ENCODE measurements around the gene RAB10.
"Not testable (repeated sequence)": the region's sequence is repeated elsewhere in the genome, so short reads cannot be mapped to it uniquely, and the experiment has no call there.

The RAB10 gene

DNA sequence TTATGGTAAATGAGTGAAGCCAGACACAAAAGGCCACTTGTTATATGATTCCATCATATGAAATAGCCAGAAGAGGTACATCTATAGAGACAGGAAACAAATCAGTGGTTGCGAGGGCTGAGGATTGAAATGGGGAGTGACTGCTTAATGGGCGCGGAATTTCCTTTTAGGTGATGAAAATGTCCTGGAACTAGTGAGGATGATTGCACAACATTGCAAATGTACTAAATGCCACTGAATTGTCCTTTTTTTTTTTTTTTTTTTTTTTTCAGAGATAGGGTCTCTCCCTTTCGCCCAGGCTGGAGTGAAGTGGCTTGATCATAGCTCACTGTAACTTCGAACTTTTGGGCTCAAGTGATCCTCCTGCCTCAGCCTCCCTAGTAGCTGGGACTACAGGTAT, 123.7 kb downstream of the RAB10 start:
- no peak for DNase-seq (ENCODE audit: low read depth in 2 of 2)

DNA sequence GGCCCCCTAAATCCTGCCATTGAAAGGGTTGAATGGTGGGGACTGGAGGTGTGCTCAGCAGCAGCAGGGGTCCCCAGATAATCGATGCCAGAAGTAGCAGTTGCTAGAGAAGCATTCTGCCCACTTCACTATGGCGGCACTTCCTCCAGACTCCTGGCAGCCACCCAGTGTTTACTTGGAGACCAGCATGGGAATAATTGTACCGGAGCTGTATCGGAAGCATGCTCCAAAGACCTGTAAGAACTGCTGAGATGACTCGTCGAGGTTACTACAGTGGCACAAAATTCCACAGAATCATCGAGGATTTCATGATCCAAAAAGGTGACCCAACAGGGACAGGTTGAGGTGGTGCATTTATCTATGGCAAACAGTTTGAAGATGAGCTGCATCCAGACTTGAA, 128.0 kb downstream of the RAB10 start:
- no peak for DNase-seq (ENCODE audit: low read depth in 2 of 2)

DNA sequence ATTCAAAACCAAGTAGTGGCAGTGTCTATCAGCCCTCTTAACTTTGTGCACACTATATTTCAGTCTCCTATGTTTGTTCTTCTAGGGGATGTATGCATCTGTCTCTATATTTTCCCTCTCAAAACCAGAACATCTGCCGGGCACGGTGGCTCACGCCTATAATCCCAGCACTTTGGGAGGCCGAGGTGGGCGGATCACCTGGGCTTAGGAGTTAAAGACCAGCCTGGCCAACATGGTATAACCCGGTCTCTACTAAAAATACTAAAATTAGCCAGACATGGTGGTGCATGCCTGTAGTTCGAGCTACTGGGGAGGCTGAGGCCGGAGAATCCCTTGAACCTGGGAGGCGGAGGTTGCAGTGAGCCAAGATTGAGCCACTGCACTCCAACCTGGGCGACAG, 129.1 kb downstream of the RAB10 start:
- no peak for DNase-seq (ENCODE audit: low read depth in 2 of 2)

DNA sequence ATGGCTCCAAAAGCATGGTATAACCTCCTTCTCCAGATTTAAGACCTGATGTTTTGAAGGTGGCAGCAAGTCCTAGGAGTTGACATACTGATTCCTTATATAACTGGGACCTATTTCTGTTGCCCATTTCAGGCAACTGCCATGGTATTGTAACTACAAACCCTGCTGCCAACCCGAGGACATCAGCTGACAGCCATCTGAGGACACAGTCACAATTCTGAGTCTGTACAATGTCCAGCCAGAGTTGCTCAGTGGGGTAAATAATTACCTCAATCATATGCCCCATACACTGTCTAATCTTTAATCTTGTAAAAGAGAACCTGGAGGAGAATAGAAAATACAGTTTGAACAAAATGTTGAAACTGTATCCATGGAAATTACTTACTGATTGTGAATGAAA, 130.3 kb downstream of the RAB10 start:
- no peak for DNase-seq (ENCODE audit: low read depth in 2 of 2)

DNA sequence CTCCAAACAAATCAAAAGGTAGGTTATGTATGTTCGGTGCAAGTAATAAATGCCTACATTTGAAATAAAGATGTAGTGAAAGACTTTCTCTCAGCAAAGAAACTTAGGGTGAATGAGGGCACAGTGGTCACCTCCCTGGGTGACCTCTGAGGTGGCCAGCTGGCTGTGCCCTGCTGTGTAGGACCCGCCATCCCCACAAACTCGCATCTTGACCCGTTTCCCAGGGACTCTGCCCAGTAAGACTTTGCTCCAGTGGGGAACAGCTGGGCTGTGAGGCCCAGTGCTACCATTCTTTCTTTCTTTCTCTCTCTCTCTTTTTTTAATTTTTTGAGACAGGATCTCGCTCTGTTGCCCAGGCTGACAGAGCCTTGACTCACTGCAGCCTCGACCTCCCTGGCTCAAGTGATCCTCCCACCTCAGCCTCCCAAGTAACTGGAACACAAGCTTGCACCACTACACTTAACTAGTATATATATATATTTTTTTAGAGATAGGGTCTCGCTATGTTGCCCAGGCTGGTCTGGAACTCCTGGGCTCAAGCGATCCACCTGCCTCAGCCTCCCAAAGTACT, 130.8 kb downstream of the RAB10 start:
- DNase-seq (ENCODE audit: low read depth in 2 of 2), result no peak

DNA sequence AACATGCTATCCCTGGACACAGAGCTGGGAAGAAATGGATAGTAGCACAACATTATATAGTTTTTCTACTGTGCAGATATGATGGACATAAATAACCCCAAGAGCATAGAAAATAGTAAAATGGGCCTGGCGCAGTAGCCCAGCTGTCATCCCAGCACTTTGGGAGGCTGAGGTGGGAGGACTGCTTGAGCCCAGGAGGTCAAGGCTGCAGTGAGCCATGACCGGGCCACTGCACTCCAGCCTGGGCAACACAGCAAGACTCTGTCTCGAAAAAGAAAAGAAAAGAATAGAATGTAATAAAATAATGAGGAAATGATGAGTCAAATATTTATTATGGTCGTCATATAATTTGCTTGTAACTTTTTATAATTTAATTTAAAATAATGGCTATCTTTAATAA, 131.5 kb downstream of the RAB10 start:
- DNase-seq (ENCODE audit: low read depth in 2 of 2), result no peak

DNA sequence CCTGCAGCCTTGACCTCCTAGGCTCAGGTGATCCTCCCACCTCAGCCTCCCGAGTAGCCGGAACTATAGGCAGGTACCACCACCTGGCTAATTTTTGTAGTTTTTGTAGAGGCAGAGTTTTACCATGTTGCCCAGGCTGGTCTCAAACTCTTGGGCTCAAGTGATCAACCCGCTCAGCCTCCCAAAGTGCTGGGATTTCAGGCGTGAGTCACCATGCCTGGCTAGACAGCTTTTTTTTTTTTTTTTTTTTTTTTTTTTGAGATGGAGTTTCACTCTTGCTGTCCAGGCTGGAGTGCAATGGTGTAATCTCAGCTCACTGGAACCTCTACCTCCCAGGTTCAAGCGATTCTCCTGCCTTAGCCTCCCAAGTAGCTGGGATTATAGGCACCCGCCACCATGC, 132.7 kb downstream of the RAB10 start:
- DNase-seq (ENCODE audit: low read depth in 2 of 2), result not testable (repeated sequence)

DNA sequence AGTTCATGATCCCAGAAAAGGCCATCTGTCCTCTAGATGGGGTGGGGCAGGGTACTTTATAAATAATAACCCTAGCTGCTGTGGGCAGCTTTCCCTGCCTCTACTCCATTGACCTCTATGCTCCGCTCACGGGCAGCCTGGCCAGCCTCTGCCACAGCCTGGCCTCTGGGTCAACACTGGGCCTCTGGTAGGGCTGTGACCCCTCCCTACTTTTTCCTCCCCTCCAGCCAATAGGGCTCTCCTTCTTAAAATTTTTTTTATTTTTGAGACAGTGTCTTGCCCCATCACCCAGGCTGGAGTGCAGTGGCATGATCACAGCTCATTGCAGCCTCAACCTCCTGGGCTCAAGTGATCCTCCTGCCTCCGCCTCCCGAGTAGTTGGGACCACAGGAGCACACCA, 134.9 kb downstream of the RAB10 start:
- no peak for DNase-seq (ENCODE audit: low read depth in 2 of 2)

DNA sequence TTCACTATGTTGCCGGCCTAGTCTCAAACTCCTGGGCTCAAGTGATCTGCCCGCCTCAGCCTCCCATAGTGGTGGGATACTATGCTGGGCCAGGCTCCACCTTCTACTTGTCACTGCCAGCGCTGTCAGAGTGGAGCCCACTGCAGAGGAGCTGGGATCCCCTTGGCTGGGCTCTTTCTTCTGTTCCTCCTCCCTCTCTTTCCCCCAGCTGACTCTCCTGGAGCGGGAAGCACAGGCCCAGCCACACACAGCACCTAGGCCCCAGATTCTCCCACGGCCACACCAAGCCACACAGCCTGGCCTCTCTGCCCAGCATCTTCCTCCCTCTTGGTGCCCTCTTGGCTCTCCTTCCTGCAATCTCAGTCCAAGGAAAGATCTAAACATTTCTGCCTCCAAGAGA, 135.3 kb downstream of the RAB10 start:
- no peak for DNase-seq (ENCODE audit: low read depth in 2 of 2)

DNA sequence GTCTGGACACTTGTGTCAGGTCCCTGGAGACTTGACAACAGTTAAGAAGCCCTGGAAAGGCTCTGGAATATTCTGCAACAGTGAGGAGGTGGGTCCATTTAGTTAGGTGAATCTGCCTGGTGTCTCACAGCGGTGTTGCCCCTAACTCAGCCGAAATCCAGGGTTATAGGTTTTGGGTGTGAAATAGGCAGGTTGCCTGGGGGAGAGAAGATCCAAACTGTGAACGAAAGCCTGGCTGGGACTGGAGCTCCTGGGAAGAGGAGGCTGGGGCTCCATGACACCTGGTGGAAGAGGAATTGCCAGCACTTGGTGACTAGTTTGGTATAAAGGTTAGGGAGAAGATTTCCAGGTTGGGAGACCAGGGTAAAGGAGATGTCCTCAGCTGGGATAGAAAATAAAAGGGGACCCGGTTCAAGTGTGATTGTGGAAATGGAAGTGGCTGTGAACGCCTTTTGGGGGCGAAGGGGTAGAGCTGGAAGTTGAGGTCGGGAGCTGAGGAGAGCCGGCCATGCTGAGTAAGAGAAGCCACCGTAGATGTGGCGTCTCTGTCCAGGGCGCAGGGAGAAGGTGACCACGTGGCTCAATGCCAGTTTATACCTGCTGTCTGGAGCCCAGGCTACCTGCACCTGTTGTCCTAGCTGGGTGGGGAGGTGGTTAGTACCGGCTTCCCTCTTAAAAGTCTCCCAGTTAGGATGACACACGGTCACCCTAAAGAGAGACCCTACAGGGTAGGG, 136.0 kb downstream of the RAB10 start:
- DNase-seq (ENCODE audit: low read depth in 2 of 2), result no peak

DNA sequence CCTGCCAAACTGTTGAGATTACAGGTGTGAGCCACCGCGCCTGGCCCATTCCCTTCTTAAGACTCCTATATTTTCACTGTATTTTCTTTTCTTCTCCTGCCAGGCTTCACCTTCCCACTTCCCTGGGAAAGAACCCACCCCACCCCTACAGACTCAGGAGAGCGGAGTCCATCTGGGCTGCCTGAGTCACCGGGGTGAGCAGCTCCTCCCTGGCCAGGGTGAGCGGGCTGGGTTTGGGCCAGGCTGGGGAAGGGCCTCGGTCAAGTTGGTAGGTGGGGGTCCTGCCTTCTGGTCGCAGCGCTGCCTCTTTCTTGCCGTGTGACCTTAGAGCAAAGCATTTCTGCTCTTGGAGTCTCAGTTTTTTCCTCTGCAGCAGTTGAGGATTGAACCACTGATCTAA, 136.9 kb downstream of the RAB10 start:
- no peak for DNase-seq (ENCODE audit: low read depth in 2 of 2)

DNA sequence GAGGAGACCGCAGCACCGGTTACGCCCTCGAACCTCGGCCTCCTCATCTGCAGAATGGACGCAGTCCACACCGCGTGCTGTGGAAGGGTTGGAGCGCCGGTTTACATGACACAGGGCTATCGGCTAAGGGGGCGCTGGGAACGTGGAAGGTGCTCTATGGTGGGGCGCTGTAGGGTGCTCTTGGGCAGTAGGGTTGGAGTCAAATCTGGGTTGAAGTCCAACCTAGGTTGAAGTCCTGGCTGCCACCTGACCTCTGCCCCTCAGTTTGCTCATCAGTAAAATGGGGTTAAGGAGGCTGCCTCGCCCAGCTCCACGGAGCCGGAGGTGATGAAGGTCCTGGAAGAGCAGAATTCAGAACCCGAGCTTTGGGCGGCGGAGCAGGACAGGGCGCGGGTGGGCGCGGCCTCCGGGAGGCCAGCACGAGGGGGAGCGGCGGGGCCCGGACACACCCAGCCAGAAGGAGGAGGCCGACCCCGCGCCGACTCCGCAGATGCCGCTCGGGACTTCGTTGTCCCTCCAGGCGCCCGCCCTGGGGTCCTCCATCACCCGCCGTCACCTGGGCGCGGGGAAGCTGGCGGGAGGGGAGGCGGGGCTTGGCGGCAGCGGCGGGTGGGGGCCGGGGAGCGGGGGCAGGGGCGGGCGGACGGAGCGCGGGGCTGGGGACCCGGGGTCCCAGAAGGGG, 138.4 kb downstream of the RAB10 start:
- DNase-seq (ENCODE audit: low read depth in 2 of 2), result no peak

DNA sequence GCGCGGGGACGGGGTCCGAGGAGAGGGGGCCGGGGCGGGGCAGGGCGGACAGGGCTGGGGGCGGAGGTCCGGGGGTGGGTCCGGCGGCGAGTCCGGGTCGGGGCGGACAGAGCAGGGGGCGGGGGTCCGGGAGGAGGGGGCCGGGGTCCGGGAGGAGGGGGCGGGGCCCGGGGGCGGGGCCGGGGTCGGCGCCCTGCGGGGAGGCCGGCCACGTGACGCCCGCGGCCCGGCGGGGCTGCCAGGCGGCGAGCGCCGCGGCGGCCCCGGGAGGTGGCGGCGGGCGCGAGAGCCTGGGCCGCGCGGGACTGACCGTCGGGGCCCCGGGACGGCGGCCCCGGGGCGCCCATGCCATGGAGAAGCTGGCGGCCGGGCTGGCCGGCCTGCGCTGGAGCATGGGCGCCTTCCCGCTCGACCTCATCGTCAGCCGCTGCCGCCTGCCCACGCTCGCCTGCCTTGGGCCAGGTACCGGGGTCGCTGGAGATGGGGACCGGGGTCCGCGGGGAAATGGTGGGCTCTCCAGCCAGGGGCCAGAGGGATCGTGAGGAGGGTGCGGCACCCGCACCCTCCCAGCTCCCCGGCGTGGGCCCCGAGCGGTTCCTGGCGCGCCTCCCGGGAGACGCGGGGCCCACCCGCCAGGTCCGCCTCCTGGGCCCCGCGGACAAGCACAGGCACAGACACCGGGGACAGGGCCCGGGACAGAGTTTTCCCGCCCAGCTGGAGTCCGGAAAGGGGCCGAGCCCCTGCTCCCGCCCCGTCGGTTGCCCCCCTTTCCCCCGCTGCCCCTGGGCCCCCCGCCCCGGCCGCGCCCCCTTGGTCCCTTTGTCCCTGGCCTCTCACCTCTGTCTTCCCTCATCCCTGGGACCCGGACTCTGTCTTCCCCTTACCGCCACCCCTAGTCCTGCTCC, 139.2 kb downstream of the RAB10 start, which contains the start of gene GAREM2:
Gene GAREM2 (plus strand): TSS at position 218 of the 905 bp plus-strand sequence. CDS start 133 bp downstream, at position 351.
- DNase-seq (ENCODE audit: low read depth in 2 of 2), result no peak

DNA sequence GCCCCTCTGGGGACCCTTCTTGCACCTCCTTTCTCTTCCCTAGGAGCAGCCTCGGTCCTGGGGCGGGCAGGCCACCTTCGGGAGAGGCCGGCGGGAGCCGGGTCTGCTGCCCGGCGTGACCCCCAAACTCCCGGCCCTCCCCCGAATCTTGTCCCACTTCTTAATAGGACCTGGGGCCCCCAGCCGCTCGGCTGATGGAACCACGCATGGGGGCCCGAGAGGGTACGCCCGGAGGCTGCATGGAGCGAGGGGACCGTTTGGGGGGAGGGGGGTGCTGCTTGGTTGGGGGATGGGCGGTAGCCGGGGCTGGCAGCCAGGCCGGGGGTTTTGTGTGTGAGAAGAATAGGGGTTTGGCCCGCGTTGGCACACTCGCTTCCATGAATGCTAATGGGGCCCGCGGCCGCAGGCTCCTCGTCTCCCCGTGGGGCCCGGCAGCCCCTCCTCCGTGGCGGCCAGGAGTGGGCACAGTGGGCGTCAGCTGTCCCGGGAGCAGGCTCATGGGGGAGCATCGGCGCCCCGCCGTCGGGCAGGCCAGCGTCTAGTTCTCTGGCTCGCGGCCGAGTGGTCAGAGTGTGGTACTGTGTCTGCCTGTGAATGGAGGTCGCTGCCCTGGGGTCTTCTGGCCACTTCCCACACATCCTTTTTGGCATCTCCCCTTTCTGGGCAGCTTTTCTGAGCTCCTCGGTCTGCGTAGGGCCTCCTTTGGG, 140.0 kb downstream of the RAB10 start:
- DNase-seq (ENCODE audit: low read depth in 2 of 2), result no peak

DNA sequence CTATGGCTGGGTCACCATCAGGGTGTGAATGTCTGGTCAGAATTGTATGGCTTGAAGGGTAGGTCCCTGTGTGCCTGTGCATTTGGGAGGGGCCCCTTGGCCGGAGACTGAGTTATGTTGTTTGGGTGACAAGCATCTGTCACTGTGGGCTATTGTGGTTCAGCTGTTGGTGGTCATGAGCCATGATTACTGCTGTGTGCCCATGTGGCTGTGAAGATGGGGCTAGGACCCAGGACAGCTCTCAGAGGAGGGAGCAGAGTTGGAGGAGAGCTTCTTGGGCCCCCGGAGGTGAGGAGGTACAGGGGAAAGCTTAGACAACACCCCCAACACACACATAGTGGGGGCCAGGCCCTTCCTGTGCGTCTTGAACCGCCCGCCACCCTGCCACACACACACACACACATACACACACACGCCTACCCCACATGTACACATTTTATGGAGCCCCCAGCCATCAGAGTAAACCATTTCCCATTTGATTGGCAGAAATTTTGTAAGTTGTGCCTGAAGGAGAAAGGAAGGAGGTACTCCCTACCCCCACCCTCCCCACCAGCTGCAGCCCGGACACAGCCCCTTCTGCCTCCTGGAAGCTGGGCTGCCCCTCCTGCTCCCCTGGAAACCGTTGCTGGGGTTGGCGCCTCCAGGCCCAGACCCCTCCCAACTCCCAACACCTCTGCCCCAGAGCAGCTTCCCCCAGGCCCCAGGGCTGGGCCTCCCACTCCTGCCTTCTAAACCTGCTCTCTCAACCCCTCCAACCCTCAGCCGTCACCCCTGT, 141.0 kb downstream of the RAB10 start:
- DNase-seq (ENCODE audit: low read depth in 2 of 2), result no peak

DNA sequence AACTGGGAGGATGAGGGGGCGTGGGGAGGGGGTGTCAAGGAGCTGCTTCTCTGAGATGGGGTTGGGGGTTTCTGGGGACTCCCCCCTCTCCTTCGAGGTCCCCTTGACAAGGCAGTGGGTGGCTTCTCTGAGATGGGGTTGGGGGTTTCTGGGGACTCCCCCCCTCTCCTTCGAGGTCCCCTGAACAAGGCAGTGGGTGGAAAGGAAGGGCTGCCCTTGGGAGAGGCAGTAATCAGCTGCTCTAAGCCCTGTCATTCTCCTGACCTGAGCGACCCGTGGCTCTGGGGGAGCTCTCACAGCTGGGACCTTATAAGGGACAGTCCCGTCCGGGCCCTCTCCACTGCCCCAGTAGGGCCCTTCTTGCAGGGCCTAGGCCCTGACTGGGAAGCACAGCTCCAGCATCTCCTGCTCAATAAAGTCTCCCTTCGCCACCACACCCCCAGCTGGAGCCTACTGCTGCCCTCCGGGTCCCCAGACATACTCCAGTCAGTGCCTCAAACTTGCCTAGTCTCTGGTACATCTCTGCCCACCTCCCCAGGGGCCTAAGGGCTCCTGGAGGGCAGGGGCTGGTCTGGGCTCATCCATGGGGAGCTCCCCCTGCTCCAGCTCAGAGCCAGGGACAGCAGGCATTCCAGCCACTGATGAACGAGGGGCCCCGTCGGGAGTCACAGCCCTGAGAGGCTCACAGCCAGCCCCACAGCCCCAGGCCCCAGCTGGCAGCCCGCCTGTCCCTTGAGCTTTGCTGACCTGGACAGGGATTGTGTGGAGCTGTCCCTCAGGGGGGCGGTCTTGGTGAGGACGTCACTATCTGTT, 141.8 kb downstream of the RAB10 start:
- DNase-seq (ENCODE audit: low read depth in 2 of 2), result no peak

DNA sequence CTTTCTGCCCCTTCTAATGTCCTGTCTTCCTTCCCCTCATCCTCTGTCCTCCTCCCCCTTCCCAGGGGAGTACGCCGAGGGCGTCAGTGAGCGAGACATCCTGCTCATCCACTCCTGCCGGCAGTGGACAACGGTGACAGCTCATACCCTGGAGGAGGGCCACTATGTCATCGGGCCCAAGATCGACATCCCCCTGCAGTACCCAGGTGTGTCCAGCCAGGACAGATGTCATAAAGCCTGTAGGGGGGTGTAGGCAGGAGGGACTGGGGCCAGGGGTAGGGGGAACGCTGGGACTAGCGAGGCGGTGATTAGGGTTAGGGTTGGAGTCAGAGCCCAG, 142.4 kb downstream of the RAB10 start:
- no peak for DNase-seq (ENCODE audit: low read depth in 2 of 2)

DNA sequence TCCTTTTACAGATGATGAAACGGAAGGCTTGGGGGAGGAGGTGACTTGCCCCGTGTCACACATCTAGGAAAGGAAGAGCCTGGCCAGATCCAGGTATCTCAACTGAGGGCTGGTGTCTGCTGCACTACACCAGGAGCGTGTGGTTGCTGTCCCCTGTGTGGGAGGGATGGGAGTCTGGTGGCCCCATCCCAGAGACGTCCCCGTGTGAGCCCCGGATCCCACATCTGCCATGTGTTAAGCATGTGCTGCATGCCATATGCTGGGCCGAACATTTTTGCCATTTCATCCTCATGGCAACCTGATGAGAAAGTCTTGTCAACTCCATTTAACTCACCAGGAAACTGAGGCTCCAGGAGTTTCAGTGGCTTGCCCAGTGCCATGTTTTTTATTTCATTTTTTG, 143.2 kb downstream of the RAB10 start:
- DNase-seq (ENCODE audit: low read depth in 2 of 2), result no peak

DNA sequence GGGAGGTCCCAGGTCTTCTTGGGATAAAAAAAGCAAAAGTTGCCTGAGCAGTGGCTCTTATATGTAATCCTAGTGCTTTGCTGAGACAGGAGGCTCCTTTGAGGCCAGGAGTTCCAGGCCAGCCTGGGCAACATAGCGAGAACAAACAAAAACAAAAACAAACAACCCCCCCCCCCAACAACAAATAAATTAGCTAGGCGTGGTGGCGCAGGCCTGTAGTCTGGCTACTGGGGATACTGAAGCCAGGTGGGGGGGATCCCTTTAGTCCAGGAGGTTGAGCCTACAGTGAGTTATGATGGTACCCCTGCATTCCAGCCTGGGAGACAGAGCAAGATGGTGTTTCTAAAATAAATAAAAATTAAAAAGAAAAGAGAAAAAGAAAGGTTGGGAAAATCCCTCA, 144.4 kb downstream of the RAB10 start:
- DNase-seq (ENCODE audit: low read depth in 2 of 2), result no peak
